Measurements from ENCODE around the gene PIWIL1. TPM values are rescaled to one million over a fixed set of nuclear protein-coding genes. Genes with fewer than 3 reads are reported as not detected.

Gene PIWIL1
- total and polyA plus RNA-seq, 2 donors from 2014 or later: 0.15 to 0.31 TPM

DNA sequence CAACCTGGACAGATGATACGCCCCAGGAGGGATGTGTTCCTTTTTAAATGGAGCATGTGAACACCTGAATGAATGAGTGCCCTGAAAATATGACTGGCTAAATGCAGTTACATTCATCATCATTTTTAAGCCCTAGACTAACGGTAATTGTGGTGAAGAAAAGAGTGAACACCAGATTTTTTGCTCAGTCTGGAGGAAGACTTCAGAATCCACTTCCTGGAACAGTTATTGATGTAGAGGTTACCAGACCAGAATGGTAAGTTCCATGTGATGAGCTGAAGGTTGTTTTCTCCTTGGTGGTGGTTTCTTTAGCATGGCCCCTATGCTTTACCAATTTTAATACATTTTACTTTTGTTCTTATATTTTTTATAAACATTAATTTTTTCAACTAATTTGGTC is 29.3 kb downstream of the PIWIL1 start:
- no peaks in the 10 kb centered on the region for H3K27me3 ChIP-seq (ENCODE audit: control insufficient read depth, insufficient read depth, low read length)
- intact Hi-C loops (cut with DNase I): no loop called here
- H3K4me1 ChIP-seq (ENCODE audit: control insufficient read depth in 2 of 3, insufficient read depth in 2 of 3, low read depth in 1 of 3, low read length in 3 of 3): no peaks in the 10 kb centered on the region
- H3K27ac ChIP-seq (ENCODE audit: low read depth in 2 of 2, low read length in 2 of 2): no peak overlapping the region
- no peak for TF ChIP-seq CTCF (IDR thresholded peaks at IDR 0.05; ENCODE audit: borderline replicate concordance, extremely low read depth, insufficient read depth)
- no peak overlapping the region for H3K9ac ChIP-seq (ENCODE audit: low read length in 3 of 3)
- no peak for DNase-seq
- no peak for FAIRE-seq
- no peaks in the 10 kb centered on the region for H3K9me3 ChIP-seq (ENCODE audit: control insufficient read depth in 2 of 3, insufficient read depth in 1 of 3, low read length in 3 of 3)
- no peaks in the 10 kb centered on the region for H3K36me3 ChIP-seq (ENCODE audit: control insufficient read depth in 2 of 3, insufficient read depth in 3 of 3, low read length in 3 of 3)
- no peak overlapping the region for H3K4me3 ChIP-seq (ENCODE audit: low read length in 3 of 3)

GRCh38 chr12:130367523-130367922 is 29.8 kb downstream of the PIWIL1 start:
- Histone ChIP-seq H3K36me3 (ENCODE audit: control insufficient read depth in 2 of 3, insufficient read depth in 3 of 3, low read length in 3 of 3) (no peaks in the 10 kb centered on the region), H3K9ac (ENCODE audit: low read length in 3 of 3) (no peak overlapping the region), H3K9me3 (ENCODE audit: control insufficient read depth in 2 of 3, insufficient read depth in 1 of 3, low read length in 3 of 3) (no peaks in the 10 kb centered on the region), H3K27me3 (ENCODE audit: control insufficient read depth, insufficient read depth, low read length) (no peaks in the 10 kb centered on the region), H3K27ac (ENCODE audit: low read depth in 2 of 2, low read length in 2 of 2) (no peak overlapping the region), H3K4me1 (ENCODE audit: control insufficient read depth in 2 of 3, insufficient read depth in 2 of 3, low read depth in 1 of 3, low read length in 3 of 3) (no peaks in the 10 kb centered on the region), H3K4me3 (ENCODE audit: low read length in 3 of 3) (no peak overlapping the region)
- no peak for DNase-seq
- no peak for TF ChIP-seq CTCF (IDR thresholded peaks at IDR 0.05; ENCODE audit: borderline replicate concordance, extremely low read depth, insufficient read depth)
- intact Hi-C loops (cut with DNase I): no loop called here
- FAIRE-seq: no peak

- H3K4me1 ChIP-seq (ENCODE audit: control insufficient read depth in 2 of 3, insufficient read depth in 2 of 3, low read depth in 1 of 3, low read length in 3 of 3): no peaks in the 10 kb centered on the region
- no peaks in the 10 kb centered on the region for H3K36me3 ChIP-seq (ENCODE audit: control insufficient read depth in 2 of 3, insufficient read depth in 3 of 3, low read length in 3 of 3)
- no peak for TF ChIP-seq CTCF (IDR thresholded peaks at IDR 0.05; ENCODE audit: borderline replicate concordance, extremely low read depth, insufficient read depth)
- DNase-seq (no peak), FAIRE-seq (no peak)
- H3K27me3 ChIP-seq (ENCODE audit: control insufficient read depth, insufficient read depth, low read length): no peaks in the 10 kb centered on the region
- intact Hi-C loops (cut with DNase I): no loop called here
- no peak overlapping the region for H3K4me3 ChIP-seq (ENCODE audit: low read length in 3 of 3)
- H3K9me3 ChIP-seq (ENCODE audit: control insufficient read depth in 2 of 3, insufficient read depth in 1 of 3, low read length in 3 of 3): no peaks in the 10 kb centered on the region
- H3K9ac ChIP-seq (ENCODE audit: low read length in 3 of 3): no peak overlapping the region
- H3K27ac ChIP-seq (ENCODE audit: low read depth in 2 of 2, low read length in 2 of 2): no peak overlapping the region
These were observed 32.1 kb downstream of the PIWIL1 start for GRCh38 chr12:130369816-130370215.

- Histone ChIP-seq H3K27me3 (ENCODE audit: control insufficient read depth, insufficient read depth, low read length) (no peaks in the 10 kb centered on the region), H3K9me3 (ENCODE audit: control insufficient read depth in 2 of 3, insufficient read depth in 1 of 3, low read length in 3 of 3) (no peaks in the 10 kb centered on the region), H3K9ac (ENCODE audit: low read length in 3 of 3) (no peak overlapping the region), H3K4me3 (ENCODE audit: low read length in 3 of 3) (no peak overlapping the region), H3K4me1 (ENCODE audit: control insufficient read depth in 2 of 3, insufficient read depth in 2 of 3, low read depth in 1 of 3, low read length in 3 of 3) (no peaks in the 10 kb centered on the region), H3K27ac (ENCODE audit: low read depth in 2 of 2, low read length in 2 of 2) (no peak overlapping the region), H3K36me3 (ENCODE audit: control insufficient read depth in 2 of 3, insufficient read depth in 3 of 3, low read length in 3 of 3) (no peaks in the 10 kb centered on the region)
- TF ChIP-seq CTCF (IDR thresholded peaks at IDR 0.05; ENCODE audit: borderline replicate concordance, extremely low read depth, insufficient read depth): no peak
- DNase-seq: peak in 1 of 5 donors; percentile 31
- intact Hi-C loops (cut with DNase I): no loop called here
- FAIRE-seq: no peak
These were observed 33.6 kb downstream of the PIWIL1 start for GRCh38 chr12:130371296-130371695.
